Effector memory CD8-positive, alpha-beta T cell (primary cell): ENCODE data around the gene VRK3.
A peak's percentile ranks its signal among the peaks of the same experiment; 100 is the strongest.

ENCODE experiments used
- ATAC-seq: fragments of 150-1000 bp; cut with Tn5 transposase; replicated peaks from 2 replicates; pipeline ENCODE4 v1.10.0; 2021; ENCODE audit warnings: mild to moderate bottlenecking, moderate library complexity
- DNase-seq, 3 experiments: peaks; one replicate each; pipeline ENCODE4 v3.0.0; 2021
- H3K27ac Mint-ChIP-seq, 2 donors: one replicate each; pipeline ENCODE4 v1.8.0; 2022; ENCODE audit warnings: mild to moderate bottlenecking in 2 of 2, mixed read lengths in 2 of 2, moderate library complexity in 2 of 2
- H3K27me3 Mint-ChIP-seq, 2 donors: one replicate each; pipeline ENCODE4 v1.8.0; 2022; ENCODE audit warnings: mixed read lengths in 2 of 2
- H3K36me3 Mint-ChIP-seq: one replicate; pipeline ENCODE4 v1.8.0; 2022; ENCODE audit warnings: mild to moderate bottlenecking, moderate library complexity, mixed read lengths; ENCODE audit not compliant: insufficient read depth
- H3K4me1 Mint-ChIP-seq, 2 donors: one replicate each; pipeline ENCODE4 v1.8.0; 2022; ENCODE audit warnings: low read depth in 2 of 2, mixed read lengths in 2 of 2
- H3K4me3 Mint-ChIP-seq, 2 donors: one replicate each; pipeline ENCODE4 v1.8.0; 2022; ENCODE audit warnings: mild to moderate bottlenecking in 2 of 2, mixed read lengths in 2 of 2, moderate library complexity in 2 of 2
- H3K9me3 Mint-ChIP-seq, 2 donors: one replicate each; pipeline ENCODE4 v1.8.0; 2022; ENCODE audit warnings: mixed read lengths in 2 of 2

Gene VRK3

GRCh38 chr19:50022823-50023222 lies 2.3 kb downstream of the VRK3 start:
- H3K4me3 Mint-ChIP-seq, result no peak overlapping the region
- peak overlapping the region in 1 of 2 donors; percentile 87 for H3K27ac Mint-ChIP-seq
- H3K4me1 Mint-ChIP-seq, result peaks cover 35 to 46% of the 10 kb centered on the region in 2 donors
- H3K27me3 Mint-ChIP-seq, result no peaks in the 10 kb centered on the region
- H3K9me3 Mint-ChIP-seq, result no peaks in the 10 kb centered on the region
- H3K36me3 Mint-ChIP-seq, result peaks cover 56% of the 10 kb centered on the region
- DNase-seq (no peak), ATAC-seq (no peak)

DNA sequence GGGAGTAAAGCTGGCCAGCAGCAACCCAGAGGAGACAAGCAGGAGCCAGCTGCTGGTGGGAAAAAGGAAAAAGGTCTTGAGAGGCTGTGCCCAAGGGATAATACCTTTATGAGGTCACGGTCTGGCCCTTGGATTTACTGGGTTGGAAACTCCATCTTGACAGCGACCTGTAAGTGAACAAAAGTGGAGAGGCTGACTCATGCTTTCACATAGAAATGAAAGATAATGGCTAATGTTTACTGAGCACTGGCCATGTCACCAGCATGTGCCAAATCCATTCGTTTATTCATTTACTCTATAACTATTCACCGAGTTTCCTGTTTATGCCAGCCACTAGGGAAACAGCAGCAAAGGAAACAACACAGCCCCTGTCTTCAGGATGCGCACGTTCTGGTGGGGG lies 4.7 kb downstream of the VRK3 start:
- Mint-ChIP-seq H3K4me1 (peaks cover 23 to 31% of the 10 kb centered on the region in 2 donors), H3K27ac (no peak overlapping the region), H3K4me3 (no peak overlapping the region), H3K36me3 (peaks cover 58% of the 10 kb centered on the region), H3K27me3 (no peaks in the 10 kb centered on the region), H3K9me3 (no peaks in the 10 kb centered on the region)
- DNase-seq (no peak), ATAC-seq (no peak)

GRCh38 chr19:50016225-50016807 lies 8.9 kb downstream of the VRK3 start:
- DNase-seq (no peak), ATAC-seq (no peak)
- Mint-ChIP-seq H3K4me3 (no peak overlapping the region), H3K27me3 (no peaks in the 10 kb centered on the region), H3K4me1 (peaks cover 8 to 21% of the 10 kb centered on the region in 2 donors), H3K9me3 (no peaks in the 10 kb centered on the region), H3K27ac (no peak overlapping the region), H3K36me3 (peaks cover 73% of the 10 kb centered on the region)

GRCh38 chr19:50008532-50008931 lies 16.6 kb downstream of the VRK3 start:
- Mint-ChIP-seq H3K27ac (no peak overlapping the region), H3K9me3 (no peaks in the 10 kb centered on the region), H3K27me3 (no peaks in the 10 kb centered on the region), H3K36me3 (peaks cover 55% of the 10 kb centered on the region), H3K4me1 (peaks cover 17% of the 10 kb centered on the region in 2 donors), H3K4me3 (no peak overlapping the region)
- ATAC-seq (no peak), DNase-seq (no peak)

DNA sequence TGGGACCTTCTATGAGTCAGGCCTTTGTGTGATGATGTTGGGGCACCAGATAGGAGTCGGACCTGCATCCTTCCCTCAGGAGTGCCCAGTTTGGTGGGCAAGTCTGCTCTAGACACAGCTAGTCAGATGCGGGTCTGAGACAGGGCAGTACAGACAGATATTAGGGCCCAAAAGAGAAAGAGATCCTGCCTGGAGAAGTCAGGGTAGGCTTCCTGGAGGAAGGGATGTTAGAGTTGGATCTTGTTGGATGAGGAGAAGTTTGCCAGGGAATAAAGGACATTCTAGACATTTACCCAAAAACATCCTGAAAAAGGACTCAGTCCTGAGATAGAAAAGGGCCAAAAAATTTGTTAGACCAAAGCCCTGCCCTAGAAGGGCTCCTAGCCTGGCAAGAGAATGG lies 17.2 kb downstream of the VRK3 start:
- ATAC-seq, result no peak
- Mint-ChIP-seq H3K9me3 (no peaks in the 10 kb centered on the region), H3K4me3 (no peak overlapping the region), H3K4me1 (peaks cover 20 to 23% of the 10 kb centered on the region in 2 donors), H3K36me3 (peaks cover 55% of the 10 kb centered on the region), H3K27ac (no peak overlapping the region), H3K27me3 (no peaks in the 10 kb centered on the region)
- no peak for DNase-seq

GRCh38 chr19:50007170-50007569 lies 18.0 kb downstream of the VRK3 start:
- no peaks in the 10 kb centered on the region for H3K27me3 Mint-ChIP-seq
- peaks cover 26 to 27% of the 10 kb centered on the region in 2 donors for H3K4me1 Mint-ChIP-seq
- H3K36me3 Mint-ChIP-seq, result peaks cover 54% of the 10 kb centered on the region
- no peak for ATAC-seq
- H3K9me3 Mint-ChIP-seq, result no peaks in the 10 kb centered on the region
- H3K4me3 Mint-ChIP-seq, result no peak overlapping the region
- no peak for DNase-seq
- peak overlapping the region in 1 of 2 donors; percentile 2 for H3K27ac Mint-ChIP-seq

- Mint-ChIP-seq H3K27ac (peak overlapping the region; percentile 77 to 96), H3K27me3 (no peaks in the 10 kb centered on the region), H3K4me3 (peak overlapping the region in 1 of 2 donors; percentile 37), H3K4me1 (peaks cover 26% of the 10 kb centered on the region in 2 donors), H3K9me3 (no peaks in the 10 kb centered on the region), H3K36me3 (peaks cover 58% of the 10 kb centered on the region)
- ATAC-seq, result peak; percentile 63
- no peak for DNase-seq
These were observed 19.7 kb downstream of the VRK3 start for GRCh38 chr19:50005428-50005827.

DNA sequence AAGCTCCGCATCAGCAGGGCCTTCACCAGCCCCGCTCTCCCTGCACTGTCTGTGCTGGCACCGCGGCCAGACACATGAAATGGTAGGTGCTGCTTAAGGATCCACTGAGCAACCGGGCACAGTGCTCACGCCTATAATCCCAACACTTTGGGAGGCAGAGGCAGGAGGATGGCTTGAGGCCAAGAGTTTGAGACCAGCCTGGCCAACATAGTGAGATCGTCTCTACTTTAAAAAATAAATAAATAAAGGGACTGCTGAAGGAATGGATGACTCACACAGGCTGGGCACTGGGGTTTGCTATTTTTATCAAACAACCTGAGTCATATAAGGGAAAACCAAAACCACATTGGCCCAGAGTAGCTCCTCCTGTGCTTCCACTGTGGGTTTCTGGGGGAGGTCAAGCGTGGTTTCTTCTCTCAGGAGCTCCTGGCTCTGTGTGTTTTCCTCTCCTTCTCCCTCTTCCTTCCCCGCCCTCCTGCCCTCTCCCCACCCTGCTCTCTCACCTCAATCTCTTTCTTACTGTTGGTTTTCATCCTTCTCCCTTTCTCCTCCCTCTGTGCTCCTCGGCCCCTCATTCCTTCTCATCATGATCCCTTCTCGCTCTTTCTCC lies 21.3 kb downstream of the VRK3 start:
- DNase-seq (no peak), ATAC-seq (peak; percentile 75)
- Mint-ChIP-seq H3K4me3 (peak overlapping the region; percentile 37 to 57), H3K36me3 (peaks cover 68% of the 10 kb centered on the region), H3K9me3 (no peaks in the 10 kb centered on the region), H3K27me3 (no peaks in the 10 kb centered on the region), H3K4me1 (peaks cover 22 to 26% of the 10 kb centered on the region in 2 donors), H3K27ac (peak overlapping the region; percentile 54 to 96)

- H3K4me1 Mint-ChIP-seq, result peaks cover 22 to 26% of the 10 kb centered on the region in 2 donors
- peak; percentile 62 for ATAC-seq
- no peak for DNase-seq
- H3K27ac Mint-ChIP-seq, result peak overlapping the region; percentile 54 to 96
- peaks cover 66% of the 10 kb centered on the region for H3K36me3 Mint-ChIP-seq
- no peaks in the 10 kb centered on the region for H3K27me3 Mint-ChIP-seq
- H3K4me3 Mint-ChIP-seq, result peak overlapping the region; percentile 37 to 57
- H3K9me3 Mint-ChIP-seq, result no peaks in the 10 kb centered on the region
These were observed 21.9 kb downstream of the VRK3 start for GRCh38 chr19:50003254-50003788.

- Mint-ChIP-seq H3K27ac (peak overlapping the region; percentile 64 to 96), H3K9me3 (no peaks in the 10 kb centered on the region), H3K4me3 (peak overlapping the region; percentile 37 to 57), H3K4me1 (peaks cover 22 to 29% of the 10 kb centered on the region in 2 donors), H3K27me3 (no peaks in the 10 kb centered on the region), H3K36me3 (peaks cover 64% of the 10 kb centered on the region)
- ATAC-seq, result no peak
- no peak for DNase-seq
These were observed 22.7 kb downstream of the VRK3 start for GRCh38 chr19:50002386-50002960.

- H3K27me3 Mint-ChIP-seq, result no peaks in the 10 kb centered on the region
- no peaks in the 10 kb centered on the region for H3K9me3 Mint-ChIP-seq
- peaks cover 22 to 27% of the 10 kb centered on the region in 2 donors for H3K4me1 Mint-ChIP-seq
- H3K27ac Mint-ChIP-seq, result peak overlapping the region in 1 of 2 donors; percentile 64
- no peak for DNase-seq
- peaks cover 60% of the 10 kb centered on the region for H3K36me3 Mint-ChIP-seq
- no peak overlapping the region for H3K4me3 Mint-ChIP-seq
- no peak for ATAC-seq
These were observed 23.4 kb downstream of the VRK3 start for GRCh38 chr19:50001775-50002174.

DNA sequence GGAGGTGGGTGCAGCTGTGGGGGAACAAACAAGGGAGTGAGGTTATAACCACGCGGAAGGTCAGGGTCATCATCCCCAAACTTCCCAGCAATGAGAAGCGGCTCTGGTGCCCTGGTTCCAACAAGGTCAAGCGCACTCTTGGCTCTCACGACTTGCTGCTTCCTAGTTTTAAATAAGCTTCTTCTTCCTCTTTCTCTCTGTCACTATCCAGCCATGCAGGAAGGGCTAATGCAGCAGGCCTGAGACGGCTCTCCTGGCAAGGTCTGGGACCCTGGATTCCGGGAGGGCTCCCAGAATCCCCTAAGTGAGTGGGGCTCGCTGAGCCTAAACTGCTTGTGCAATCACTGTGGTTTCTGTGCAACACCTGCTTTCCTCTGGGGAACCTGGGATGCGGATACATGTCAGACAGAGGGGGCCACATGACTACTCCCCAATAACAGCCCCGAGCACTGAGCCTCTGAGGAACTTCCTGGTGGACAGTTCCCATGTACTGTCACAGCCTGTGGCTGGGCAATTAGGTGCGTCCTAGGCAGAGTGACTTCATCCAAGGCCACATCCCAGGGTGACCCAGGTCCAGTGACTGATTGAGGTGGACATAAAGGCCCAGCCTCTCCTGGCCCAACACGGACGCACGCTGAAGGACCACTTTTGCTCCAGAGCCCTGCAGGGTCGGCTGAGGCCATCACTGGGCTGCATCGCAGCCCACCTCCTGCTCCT lies 24.2 kb downstream of the VRK3 start:
- no peaks in the 10 kb centered on the region for H3K9me3 Mint-ChIP-seq
- no peak for DNase-seq
- ATAC-seq, result no peak
- peaks cover 58% of the 10 kb centered on the region for H3K36me3 Mint-ChIP-seq
- no peaks in the 10 kb centered on the region for H3K27me3 Mint-ChIP-seq
- H3K4me1 Mint-ChIP-seq, result peaks cover 22 to 27% of the 10 kb centered on the region in 2 donors
- no peak overlapping the region for H3K27ac Mint-ChIP-seq
- H3K4me3 Mint-ChIP-seq, result no peak overlapping the region

GRCh38 chr19:50000038-50000840 lies 24.9 kb downstream of the VRK3 start:
- H3K27ac Mint-ChIP-seq, result no peak overlapping the region
- no peak for DNase-seq

More at GRCh38 chr19:50000038-50000840, 24.9 kb downstream of the VRK3 start:
- no peaks in the 10 kb centered on the region for H3K27me3 Mint-ChIP-seq
- H3K36me3 Mint-ChIP-seq, result peaks cover 60% of the 10 kb centered on the region
- no peak overlapping the region for H3K4me3 Mint-ChIP-seq
- ATAC-seq, result no peak
- H3K9me3 Mint-ChIP-seq, result no peaks in the 10 kb centered on the region
- peaks cover 22 to 25% of the 10 kb centered on the region in 2 donors for H3K4me1 Mint-ChIP-seq
